T-cell (primary cell): ENCODE results near the gene PRR35. TPM values are rescaled to one million over a fixed set of nuclear protein-coding genes. Genes with fewer than 3 reads are reported as not detected.

Experiments used
- ATAC-seq, 4 experiments: fragments of 200-7000 bp in 3 of 4; fragments of 150-1000 bp in 1 of 4; cut with Tn5 transposase; replicated peaks in 1 of 4; 1 replicate in 3 of 4; 2 replicates in 1 of 4; pipeline ENCODE4 v1.10.0; 2021; ENCODE audit warnings: moderate library complexity in 3 of 4, mild to moderate bottlenecking in 2 of 4, moderate number of reproducible peaks in 1 of 4
- CTCF ChIA-PET, 2 donors: fragments of 300-600 bp; sonication (Branson Sonifier 250); formaldehyde crosslinking; loops; one replicate each; lab custom pipeline; 2022; ENCODE audit warnings: antibody characterized with exemption in 2 of 2; lab: Charles Lee
- POLR2A ChIA-PET, 2 donors: fragments of 300-600 bp; sonication (Branson Sonifier 250); formaldehyde crosslinking; loops; one replicate each; lab custom pipeline; 2022; ENCODE audit warnings: antibody characterized with exemption in 2 of 2; lab: Charles Lee
- DNase-seq, 35 experiments: peaks; one replicate each; pipeline versions ENCODE4 v3.0.0 to v3.0.0-alpha.2; 2013 to 2023
- H3K27ac ChIP-seq: one replicate; pipeline ENCODE4 v1.5.1; 2013; ENCODE audit warnings: low read length
- H3K27me3 ChIP-seq, 2 experiments: replicated peaks in 1 of 2; 1 replicate in 1 of 2; 2 replicates in 1 of 2; pipeline versions ENCODE4 v1.6.1 to v1.7.0; 2013; ENCODE audit warnings: low read length in 1 of 2, mixed read lengths in 1 of 2; ENCODE audit not compliant: control insufficient read depth in 2 of 2, insufficient read depth in 2 of 2; ENCODE audit errors: extremely low read depth in 1 of 2
- H3K36me3 ChIP-seq, 2 donors: 1 replicate in 1 of 2; 2 replicates in 1 of 2; pipeline versions ENCODE4 v1.6.1 to v1.7.0; 2013; ENCODE audit warnings: low read length in 1 of 2; ENCODE audit not compliant: control insufficient read depth in 2 of 2, insufficient read depth in 1 of 2; ENCODE audit errors: extremely low read depth in 1 of 2
- H3K4me1 ChIP-seq, 2 experiments: 1 replicate in 1 of 2; 2 replicates in 1 of 2; pipeline versions ENCODE4 v1.6.1 to v1.7.0; 2013; ENCODE audit warnings: low read length in 2 of 2, mixed read lengths in 1 of 2; ENCODE audit not compliant: insufficient read depth in 2 of 2, control insufficient read depth in 1 of 2; ENCODE audit errors: extremely low read depth in 1 of 2
- H3K4me3 ChIP-seq, 2 donors: 1 replicate in 1 of 2; 2 replicates in 1 of 2; pipeline versions ENCODE4 v1.5.1 to v1.7.0; 2013; ENCODE audit warnings: mild to moderate bottlenecking in 2 of 2, low read length in 1 of 2, moderate library complexity in 1 of 2; ENCODE audit not compliant: control insufficient read depth in 1 of 2; ENCODE audit errors: extremely low read depth in 1 of 2
- H3K9me3 ChIP-seq: 2 replicates; pipeline ENCODE4 v1.7.0; 2013
- H3K27ac Mint-ChIP-seq, 2 donors: one replicate each; pipeline ENCODE4 v1.8.0; 2020 to 2021; ENCODE audit warnings: mild to moderate bottlenecking in 2 of 2, mixed read lengths in 2 of 2
- H3K27me3 Mint-ChIP-seq, 2 donors: one replicate each; pipeline ENCODE4 v1.8.0; 2021 to 2022; ENCODE audit warnings: mixed read lengths in 2 of 2
- H3K36me3 Mint-ChIP-seq: one replicate; pipeline ENCODE4 v1.8.0; 2021; ENCODE audit warnings: mixed read lengths
- H3K4me1 Mint-ChIP-seq, 3 donors: one replicate each; pipeline ENCODE4 v1.8.0; 2020 to 2022; ENCODE audit warnings: mixed read lengths in 3 of 3, mild to moderate bottlenecking in 1 of 3
- H3K4me3 Mint-ChIP-seq, 3 donors: one replicate each; pipeline ENCODE4 v1.8.0; 2020 to 2022; ENCODE audit warnings: mild to moderate bottlenecking in 3 of 3, mixed read lengths in 3 of 3, moderate library complexity in 3 of 3
- H3K9me3 Mint-ChIP-seq, 3 donors: one replicate each; pipeline ENCODE4 v1.8.0; 2020 to 2022; ENCODE audit warnings: mixed read lengths in 3 of 3
- WGBS: methylation state at CpG from one replicate; pipeline ENCODE4 v1.1.5; 2013; ENCODE audit warnings: missing lambda C conversion rate; ENCODE audit not compliant: insufficient coverage; 5-methylcytosine and 5-hydroxymethylcytosine counted together
- total RNA-seq, 35 experiments: library from RNA in 6 of 35; stranded (reverse) in 6 of 35; fragments of 120-200 nt in 1 of 35; gene quantifications; one replicate each; pipeline versions ENCODE4 v1.2.1 to v1.2.4 and lab custom pipeline; 2013 to 2026

Gene PRR35
- total RNA-seq, 5 donors from 2014 or later (not counting 1 experiment from before 2014, with no cell fraction given) = not detected

- peaks cover 7 to 22% (median 19%) of the 10 kb centered on the region in 3 donors for H3K4me1 Mint-ChIP-seq
- ChIA-PET POLR2A (no interaction called here), CTCF (no interaction called here)
- ATAC-seq (no peak), DNase-seq (no peak)
- Histone ChIP-seq H3K4me3 (no peak overlapping the region), H3K4me1 (peaks cover 10 to 26% of the 10 kb centered on the region in 2 experiments), H3K27ac (no peak overlapping the region), H3K9me3 (no peaks in the 10 kb centered on the region), H3K27me3 (peaks cover 0 to 2% of the 10 kb centered on the region in 2 experiments), H3K36me3 (peaks cover 2 to 6% of the 10 kb centered on the region in 2 donors)
- no peaks in the 10 kb centered on the region for H3K36me3 Mint-ChIP-seq
- no peak overlapping the region for H3K4me3 Mint-ChIP-seq
- no peaks in the 10 kb centered on the region for H3K9me3 Mint-ChIP-seq
- peak overlapping the region in 1 of 2 donors; percentile 64 for H3K27ac Mint-ChIP-seq
- 96% methylated on average over 22 of the region's 22 CpGs for WGBS
- no peaks in the 10 kb centered on the region for H3K27me3 Mint-ChIP-seq
These were observed 37.0 kb upstream of the PRR35 start for GRCh38 chr16:523097-523741.

GRCh38 chr16:524274-525040 lies 35.7 kb upstream of the PRR35 start:
- peaks cover 0 to 6% of the 10 kb centered on the region in 2 donors for H3K36me3 ChIP-seq
- H3K4me3 ChIP-seq = no peak overlapping the region
- H3K9me3 ChIP-seq = no peaks in the 10 kb centered on the region
- ATAC-seq (no peak), DNase-seq (no peak)
- Mint-ChIP-seq H3K36me3 (no peaks in the 10 kb centered on the region), H3K27ac (peak overlapping the region in 1 of 2 donors; percentile 15), H3K4me1 (peaks cover 16 to 31% (median 28%) of the 10 kb centered on the region in 3 donors), H3K4me3 (peak overlapping the region in 1 of 3 donors; percentile 24), H3K9me3 (no peaks in the 10 kb centered on the region), H3K27me3 (no peaks in the 10 kb centered on the region)
- CTCF ChIA-PET = interaction anchor here in 1 of 2 donors (0.7 kb wide), 1 partner anchor 290 kb away, joined by 3 read pairs; the partner anchor contains the start of gene FAM234A
- 97% methylated on average over 16 of the region's 24 CpGs for WGBS
- H3K27me3 ChIP-seq = peaks cover 0 to 2% of the 10 kb centered on the region in 2 experiments
- peaks cover 12 to 37% of the 10 kb centered on the region in 2 experiments for H3K4me1 ChIP-seq
- POLR2A ChIA-PET = no interaction called here
- no peak overlapping the region for H3K27ac ChIP-seq

GRCh38 chr16:525123-525519 lies 35.1 kb upstream of the PRR35 start:
- POLR2A ChIA-PET = no interaction called here
- peak overlapping the region; percentile 41 for H3K27ac ChIP-seq
- WGBS = 58% methylated on average over 7 of the region's 8 CpGs

GRCh38 chr16:525520-526180 lies 34.5 kb upstream of the PRR35 start:
- H3K4me3 ChIP-seq = peak overlapping the region in 1 of 2 donors; percentile 74
- CTCF ChIA-PET = no interaction called here

More at GRCh38 chr16:525123-525519, 35.1 kb upstream of the PRR35 start:
- H3K27ac Mint-ChIP-seq = peak overlapping the region; percentile 77 to 90
- ATAC-seq (no peak), DNase-seq (no peak)
- H3K4me1 Mint-ChIP-seq = peaks cover 20 to 37% (median 35%) of the 10 kb centered on the region in 3 donors
- peaks cover 0 to 2% of the 10 kb centered on the region in 2 donors for H3K36me3 ChIP-seq
- no peaks in the 10 kb centered on the region for H3K36me3 Mint-ChIP-seq
- H3K27me3 Mint-ChIP-seq = no peaks in the 10 kb centered on the region
- H3K4me3 Mint-ChIP-seq = peak overlapping the region in 2 of 3 donors; percentile 17 to 60
- peaks cover 12 to 44% of the 10 kb centered on the region in 2 experiments for H3K4me1 ChIP-seq
- no peaks in the 10 kb centered on the region for H3K9me3 ChIP-seq
- no peaks in the 10 kb centered on the region for H3K9me3 Mint-ChIP-seq
- no peak overlapping the region for H3K4me3 ChIP-seq
- H3K27me3 ChIP-seq = peaks cover 0 to 2% of the 10 kb centered on the region in 2 experiments
- CTCF ChIA-PET = no interaction called here

GRCh38 chr16:526181-527014 lies 33.8 kb upstream of the PRR35 start:
- H3K27ac ChIP-seq = peak overlapping the region; percentile 62
- no peaks in the 10 kb centered on the region for H3K36me3 Mint-ChIP-seq
- peaks cover 12 to 55% of the 10 kb centered on the region in 2 experiments for H3K4me1 ChIP-seq
- no peaks in the 10 kb centered on the region for H3K36me3 ChIP-seq
- H3K27ac Mint-ChIP-seq = peak overlapping the region; percentile 67 to 87
- peak overlapping the region; percentile 76 to 79 (median 77) for H3K4me3 Mint-ChIP-seq
- peaks cover 25 to 44% (median 38%) of the 10 kb centered on the region in 3 donors for H3K4me1 Mint-ChIP-seq
- CTCF ChIA-PET = interaction anchor here in 1 of 2 donors (0.5 kb wide), 1 partner anchor 44 kb away, joined by 3 read pairs; no protein-coding TSS in a partner anchor
- no peaks in the 10 kb centered on the region for H3K27me3 Mint-ChIP-seq
- no peaks in the 10 kb centered on the region for H3K9me3 ChIP-seq
- DNase-seq (peak in 5 of 35 experiments; percentile 18 to 41 (median 22)), ATAC-seq (no peak)
- POLR2A ChIA-PET = interaction anchor here in 1 of 2 donors (0.5 kb wide), 1 partner anchor 1363 kb away, joined by 5 read pairs; no protein-coding TSS in a partner anchor
- peak overlapping the region; percentile 63 to 74 for H3K4me3 ChIP-seq
- no peaks in the 10 kb centered on the region for H3K9me3 Mint-ChIP-seq
- H3K27me3 ChIP-seq = no peaks in the 10 kb centered on the region
- 13% methylated on average over 26 of the region's 26 CpGs for WGBS

More at GRCh38 chr16:525520-526180, 34.5 kb upstream of the PRR35 start:
- WGBS = 37% methylated on average over 11 of the region's 13 CpGs
- peak overlapping the region; percentile 41 for H3K27ac ChIP-seq
- ATAC-seq (peak in 1 of 4 experiments; percentile 8), DNase-seq (peak in 15 of 35 experiments; percentile 9 to 54 (median 24))
- peaks cover 0 to 1% of the 10 kb centered on the region in 2 experiments for H3K27me3 ChIP-seq
- Mint-ChIP-seq H3K27ac (peak overlapping the region; percentile 77 to 90), H3K27me3 (no peaks in the 10 kb centered on the region), H3K9me3 (no peaks in the 10 kb centered on the region), H3K4me3 (peak overlapping the region; percentile 60 to 79 (median 76)), H3K4me1 (peaks cover 25 to 42% (median 38%) of the 10 kb centered on the region in 3 donors), H3K36me3 (no peaks in the 10 kb centered on the region)
- H3K9me3 ChIP-seq = no peaks in the 10 kb centered on the region
- POLR2A ChIA-PET = no interaction called here
- H3K36me3 ChIP-seq = no peaks in the 10 kb centered on the region
- peaks cover 12 to 49% of the 10 kb centered on the region in 2 experiments for H3K4me1 ChIP-seq
